HG02970 (cell line): ENCODE results near the gene MTAP.

Experiments used
- ATAC-seq: cut with Tn5 transposase; IDR thresholded peaks from one replicate; pipeline ENCODE4 v1.9.1; 2021; ENCODE audit warnings: mild to moderate bottlenecking, moderate library complexity, moderate number of reproducible peaks; ENCODE audit not compliant: unreplicated experiment, low FRiP score

MTAP gene

DNA sequence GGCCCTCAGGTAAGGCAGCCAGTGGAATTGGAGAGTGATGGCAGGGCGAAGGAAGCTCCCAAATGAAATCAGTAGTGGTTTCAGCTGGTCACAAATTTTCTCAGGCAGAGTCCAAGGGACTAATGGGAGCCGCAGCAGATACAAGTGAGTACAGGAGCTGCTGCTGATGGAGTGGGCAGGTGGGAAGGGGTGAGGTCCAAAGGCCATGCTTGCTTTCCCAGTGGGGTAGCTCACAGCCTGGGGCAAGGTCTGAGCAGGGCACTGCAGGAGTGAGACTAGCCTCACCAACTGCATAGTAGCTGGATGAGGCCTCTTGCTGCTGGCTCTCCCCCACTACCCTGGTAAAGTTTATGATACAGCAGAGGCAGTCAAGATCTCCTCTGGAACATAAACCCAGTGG is 38.2 kb downstream of the MTAP start:
- ATAC-seq: no peak

- no peak for ATAC-seq
Observed at GRCh38 chr9:21841133-21841532, 38.7 kb downstream of the MTAP start.

DNA sequence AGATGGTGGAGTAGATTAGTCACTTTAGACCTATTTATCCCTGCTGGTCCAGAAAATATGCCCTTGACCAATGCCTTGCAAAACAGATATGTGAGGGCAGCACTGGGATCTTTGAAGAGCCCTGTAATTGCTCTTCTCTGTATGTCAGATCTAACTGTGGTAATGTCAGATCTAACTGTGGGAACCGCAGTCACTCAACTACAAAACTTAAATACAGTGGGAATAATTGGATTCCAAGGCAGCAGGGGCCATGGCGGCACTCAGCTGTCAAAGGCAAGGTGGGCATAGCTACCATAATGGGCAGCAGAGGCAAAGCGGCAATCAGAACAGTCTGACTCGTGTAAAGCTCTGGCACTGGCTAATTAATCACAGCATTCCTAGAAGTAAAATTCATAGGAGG is 46.2 kb downstream of the MTAP start:
- no peak for ATAC-seq

GRCh38 chr9:21852754-21853153 is 50.3 kb downstream of the MTAP start:
- ATAC-seq: peak; percentile 96

DNA sequence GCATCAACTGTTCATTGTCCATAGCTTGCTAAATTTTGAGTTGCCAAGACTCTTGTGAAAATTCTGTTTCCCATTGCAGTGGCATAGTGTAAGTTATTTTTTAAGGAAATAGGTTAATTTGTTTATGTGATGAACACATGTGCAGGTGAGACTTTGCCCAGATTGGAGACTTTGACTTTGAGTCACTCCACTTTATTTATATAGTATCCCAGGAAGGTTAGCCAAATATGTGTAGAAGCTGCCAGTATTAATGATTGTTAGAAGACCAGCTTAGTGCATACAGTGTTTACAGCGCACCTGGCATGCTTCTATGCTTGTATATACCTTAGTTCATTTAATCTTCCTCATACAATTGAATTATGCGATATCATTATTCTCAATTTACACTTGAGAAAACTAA is 51.0 kb downstream of the MTAP start:
- no peak for ATAC-seq

DNA sequence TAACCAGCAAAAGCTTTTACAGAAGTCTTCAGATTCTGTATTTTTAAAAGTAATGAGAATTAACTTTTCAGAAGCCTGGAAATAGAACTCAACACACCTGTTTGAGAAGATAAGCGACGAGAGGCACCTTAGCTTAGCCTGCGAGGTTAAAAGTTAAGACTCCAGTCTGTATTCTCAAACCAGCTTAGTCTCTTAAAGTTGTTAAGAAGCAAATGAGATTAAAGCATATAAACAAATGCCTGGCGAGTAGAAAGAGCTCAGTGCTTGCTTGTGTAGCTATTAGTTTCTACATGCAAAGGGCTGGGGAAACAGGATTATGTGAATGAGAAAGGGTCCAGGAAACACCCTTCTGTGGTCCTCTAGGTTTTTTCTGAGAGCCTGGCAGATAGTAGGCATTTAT is 51.7 kb downstream of the MTAP start:
- no peak for ATAC-seq

GRCh38 chr9:21854594-21854993 is 52.2 kb downstream of the MTAP start:
- no peak for ATAC-seq

- no peak for ATAC-seq
Observed at GRCh38 chr9:21856301-21857094, 54.1 kb downstream of the MTAP start.

DNA sequence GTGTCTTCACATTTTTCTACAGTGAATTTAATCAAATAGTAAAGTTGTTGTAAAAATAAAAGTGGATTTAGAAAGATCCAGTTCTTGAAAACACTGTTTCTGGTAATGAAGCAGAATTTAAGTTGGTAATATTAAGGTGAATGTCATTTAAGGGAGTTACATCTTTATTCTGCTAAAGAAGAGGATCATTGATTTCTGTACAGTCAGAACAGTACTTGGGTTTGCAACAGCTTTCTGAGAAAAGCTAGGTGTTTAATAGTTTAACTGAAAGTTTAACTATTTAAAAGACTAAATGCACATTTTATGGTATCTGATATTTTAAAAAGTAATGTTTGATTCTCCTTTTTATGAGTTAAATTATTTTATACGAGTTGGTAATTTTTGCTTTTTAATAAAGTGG is 60.4 kb downstream of the MTAP start:
- ATAC-seq: no peak

- ATAC-seq: no peak
Observed at GRCh38 chr9:21864505-21864904, 62.1 kb downstream of the MTAP start.

DNA sequence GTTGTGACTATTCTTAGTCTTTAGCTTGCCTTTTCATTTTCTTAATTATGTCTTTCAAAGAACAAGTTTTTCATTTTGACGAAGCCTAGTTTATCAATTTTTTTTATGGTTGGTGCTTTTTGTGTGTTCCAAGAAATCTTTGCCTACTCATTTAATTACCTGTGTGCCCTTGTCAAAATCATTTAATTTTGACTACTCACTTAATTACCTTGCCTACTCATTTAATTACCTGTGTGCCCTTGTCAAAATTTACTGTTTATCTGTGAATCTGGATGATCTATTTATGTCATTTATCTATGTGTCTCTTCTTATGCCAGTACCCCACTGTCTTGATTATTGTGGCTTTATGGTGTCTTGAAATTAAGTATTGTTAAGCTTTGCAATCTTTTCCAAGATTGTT is 63.9 kb downstream of the MTAP start:
- ATAC-seq: no peak

DNA sequence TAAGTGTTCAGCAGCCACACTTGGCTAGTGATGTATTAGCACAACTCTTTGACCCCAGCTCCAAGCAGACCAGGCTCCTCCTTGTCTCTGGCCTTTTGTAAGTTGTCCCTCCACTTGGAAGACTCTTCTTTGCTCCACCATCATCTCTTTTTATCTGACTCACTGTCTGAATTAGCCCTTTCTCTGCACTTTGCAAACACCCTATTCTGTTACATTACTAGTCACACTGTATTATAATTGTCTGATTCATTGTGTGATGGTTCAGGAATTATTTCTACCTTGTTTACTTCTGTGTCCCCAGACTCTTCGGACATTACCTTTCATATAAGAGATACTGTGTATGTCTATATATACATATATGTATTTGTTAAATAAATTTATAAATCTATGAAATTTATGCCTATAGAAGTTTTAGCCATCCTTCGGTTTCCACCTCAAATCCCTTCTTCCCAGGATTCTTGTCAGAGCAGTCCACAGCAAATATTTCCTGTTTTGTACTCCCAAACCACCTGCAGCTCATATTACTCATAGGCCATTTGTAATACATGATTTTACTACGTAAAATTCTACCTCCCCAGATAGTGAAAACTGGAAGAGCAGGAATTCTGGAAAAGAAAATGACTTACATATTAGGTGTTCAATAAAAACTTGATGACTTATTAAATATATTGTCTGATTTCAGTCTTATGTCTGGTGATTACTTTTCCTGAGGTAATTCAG is 69.0 kb downstream of the MTAP start:
- ATAC-seq: no peak

DNA sequence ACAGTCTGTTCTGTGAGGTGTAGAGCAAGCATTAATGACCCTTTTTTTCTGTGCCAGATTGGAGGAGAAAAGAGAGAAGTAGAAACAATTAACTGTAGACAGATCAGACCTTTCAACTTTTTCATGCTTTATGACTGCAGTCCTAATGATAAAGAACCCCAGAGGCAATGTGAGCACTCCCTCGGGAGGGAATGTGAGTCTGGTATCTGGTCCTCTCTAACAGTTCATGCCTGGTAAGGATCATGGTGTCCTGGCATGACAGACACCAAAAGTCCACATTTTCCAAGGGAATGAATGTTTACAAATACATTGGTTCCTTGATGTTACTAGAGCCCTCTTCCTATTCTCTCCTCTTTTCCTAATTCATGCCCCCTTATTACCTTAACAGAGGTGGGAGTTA is 70.3 kb downstream of the MTAP start:
- ATAC-seq: no peak

GRCh38 chr9:21873540-21874221 is 71.2 kb downstream of the MTAP start:
- no peak for ATAC-seq

DNA sequence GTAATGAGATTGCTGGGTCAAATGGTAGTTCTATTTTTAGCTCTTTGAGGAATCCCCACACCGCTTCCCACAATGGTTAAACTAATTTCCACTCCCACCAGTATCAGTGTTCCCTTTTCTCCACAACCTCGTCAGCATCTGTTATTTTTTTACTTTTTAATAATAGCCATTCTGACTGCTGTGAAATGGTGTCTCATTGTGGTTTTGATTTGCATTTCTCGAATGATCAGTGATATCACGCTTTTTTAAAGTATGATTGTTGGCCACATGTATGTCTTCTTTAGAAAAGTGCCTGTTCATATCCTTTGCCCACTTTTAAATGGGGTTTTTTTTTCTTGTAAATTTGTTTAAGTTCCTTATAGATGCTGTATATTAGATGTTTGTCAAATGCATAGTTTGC is 73.5 kb downstream of the MTAP start:
- no peak for ATAC-seq

DNA sequence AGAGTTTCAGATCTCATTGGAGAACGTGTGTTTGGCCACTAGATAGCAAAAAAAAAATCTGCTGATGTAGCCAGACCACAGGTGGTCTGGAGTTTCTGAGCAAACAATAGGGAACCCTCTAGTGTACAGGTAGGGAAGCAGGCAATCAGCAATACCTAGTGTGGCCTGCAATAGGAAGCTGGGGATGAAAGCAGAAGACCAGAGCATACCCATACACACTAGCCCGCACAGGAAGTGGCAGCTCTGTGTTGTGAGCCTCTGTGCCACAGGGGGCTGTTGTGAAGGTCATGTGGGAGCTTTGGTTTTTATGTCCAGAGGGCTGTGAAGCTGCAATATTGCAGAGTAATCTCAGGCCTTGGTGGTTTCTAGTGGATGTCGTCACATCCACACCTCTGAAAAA is 81.2 kb downstream of the MTAP start:
- ATAC-seq: no peak

- no peak for ATAC-seq
Observed at GRCh38 chr9:21889673-21890072, 87.2 kb downstream of the MTAP start.

DNA sequence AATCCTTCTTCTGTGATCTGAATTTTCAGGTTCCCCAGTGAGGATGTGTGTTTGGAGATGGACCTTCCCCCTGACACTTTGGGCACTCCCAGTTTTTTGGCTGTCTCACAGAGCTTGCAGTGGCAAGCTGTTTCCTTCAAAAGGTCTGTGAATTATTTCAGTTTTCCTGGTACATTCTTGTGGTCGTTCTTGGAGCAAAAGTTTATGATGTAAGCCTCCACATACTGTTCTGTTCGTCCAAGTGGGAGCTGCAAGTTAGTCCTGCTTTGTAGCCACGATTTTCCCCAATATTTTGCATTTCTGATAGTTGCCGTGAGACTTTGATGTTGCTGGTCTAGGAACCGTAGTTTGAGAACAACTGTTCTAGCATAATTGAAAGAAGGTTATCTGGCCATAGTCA is 88.3 kb downstream of the MTAP start:
- ATAC-seq: no peak

- no peak for ATAC-seq
Observed at GRCh38 chr9:21901546-21901945, 99.1 kb downstream of the MTAP start.

- no peak for ATAC-seq
Observed at GRCh38 chr9:21902136-21902535, 99.7 kb downstream of the MTAP start.

- no peak for ATAC-seq
Observed at GRCh38 chr9:21903380-21903965, 101.0 kb downstream of the MTAP start.
